ENCODE data around the gene HTR5A.

HTR5A gene

DNA sequence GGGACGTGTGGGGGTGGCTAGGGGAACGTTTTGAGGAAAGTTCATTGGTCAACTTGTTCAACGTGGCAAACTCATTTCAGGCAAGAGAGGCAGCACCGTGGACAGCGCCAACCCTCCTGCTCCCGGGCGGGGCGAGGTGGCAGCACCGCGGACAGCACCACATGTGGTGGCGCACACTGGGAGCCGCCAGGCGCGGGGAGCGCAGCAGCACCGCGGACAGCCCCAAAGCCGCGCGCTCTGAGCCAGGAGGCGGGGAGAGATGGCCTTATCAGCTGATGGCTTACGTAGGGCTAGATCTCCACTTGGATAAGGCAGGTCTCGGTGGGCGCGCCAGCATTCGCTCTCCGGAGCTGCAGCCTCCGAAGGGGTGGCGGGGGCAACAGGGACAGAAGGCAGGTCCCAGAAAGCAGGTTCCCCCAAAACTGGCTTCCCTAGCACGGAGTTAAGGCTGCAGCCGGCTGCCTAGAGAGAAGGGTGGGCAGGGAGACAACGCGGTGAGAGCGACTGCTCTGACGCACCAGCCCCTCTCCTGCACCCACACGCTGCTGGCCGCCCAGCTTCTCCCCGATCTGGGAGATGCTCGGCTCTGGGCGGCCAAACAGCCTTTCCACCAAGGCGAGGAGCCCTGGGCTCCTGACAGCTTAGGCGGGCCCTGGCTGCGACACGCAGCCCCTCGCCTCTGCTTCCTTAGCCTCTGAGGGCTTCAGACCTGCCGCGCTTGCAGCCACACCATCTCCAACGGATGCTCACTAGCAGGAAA, at the start of gene HTR5A:
HTR5A (plus strand) TSS at position 333 of the 760 bp plus-strand sequence. CDS start 576 bp downstream, outside the sequence.
- ATAC-seq = peak; percentile 99
- TF ChIP-seq ZFP30 (CRISPR knock-in tag; IDR thresholded peaks at IDR 0.05) = peak; percentile 80; the same call in 1 of the 2 replicates
- TF ChIP-seq, protein P1, sequence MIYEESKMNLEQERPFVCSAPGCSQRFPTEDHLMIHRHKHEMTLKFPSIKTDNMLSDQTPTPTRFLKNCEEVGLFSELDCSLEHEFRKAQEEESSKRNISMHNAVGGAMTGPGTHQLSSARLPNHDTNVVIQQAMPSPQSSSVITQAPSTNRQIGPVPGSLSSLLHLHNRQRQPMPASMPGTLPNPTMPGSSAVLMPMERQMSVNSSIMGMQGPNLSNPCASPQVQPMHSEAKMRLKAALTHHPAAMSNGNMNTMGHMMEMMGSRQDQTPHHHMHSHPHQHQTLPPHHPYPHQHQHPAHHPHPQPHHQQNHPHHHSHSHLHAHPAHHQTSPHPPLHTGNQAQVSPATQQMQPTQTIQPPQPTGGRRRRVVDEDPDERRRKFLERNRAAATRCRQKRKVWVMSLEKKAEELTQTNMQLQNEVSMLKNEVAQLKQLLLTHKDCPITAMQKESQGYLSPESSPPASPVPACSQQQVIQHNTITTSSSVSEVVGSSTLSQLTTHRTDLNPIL (CRISPR knock-in tag; IDR thresholded peaks at IDR 0.05; ENCODE audit: low read depth) = peak; percentile 66; the same call in 1 of the 2 replicates
- peak; percentile 96 for TF ChIP-seq ZC3H10 (CRISPR knock-in tag; IDR thresholded peaks at IDR 0.05)
- peak; percentile 96 for TF ChIP-seq BACH2 (CRISPR knock-in tag; IDR thresholded peaks at IDR 0.05; ENCODE audit: borderline replicate concordance)
- TF ChIP-seq TCF4 (CRISPR knock-in tag; IDR thresholded peaks at IDR 0.05; ENCODE audit: borderline replicate concordance) = peak; percentile 75
- TF ChIP-seq, protein P2, sequence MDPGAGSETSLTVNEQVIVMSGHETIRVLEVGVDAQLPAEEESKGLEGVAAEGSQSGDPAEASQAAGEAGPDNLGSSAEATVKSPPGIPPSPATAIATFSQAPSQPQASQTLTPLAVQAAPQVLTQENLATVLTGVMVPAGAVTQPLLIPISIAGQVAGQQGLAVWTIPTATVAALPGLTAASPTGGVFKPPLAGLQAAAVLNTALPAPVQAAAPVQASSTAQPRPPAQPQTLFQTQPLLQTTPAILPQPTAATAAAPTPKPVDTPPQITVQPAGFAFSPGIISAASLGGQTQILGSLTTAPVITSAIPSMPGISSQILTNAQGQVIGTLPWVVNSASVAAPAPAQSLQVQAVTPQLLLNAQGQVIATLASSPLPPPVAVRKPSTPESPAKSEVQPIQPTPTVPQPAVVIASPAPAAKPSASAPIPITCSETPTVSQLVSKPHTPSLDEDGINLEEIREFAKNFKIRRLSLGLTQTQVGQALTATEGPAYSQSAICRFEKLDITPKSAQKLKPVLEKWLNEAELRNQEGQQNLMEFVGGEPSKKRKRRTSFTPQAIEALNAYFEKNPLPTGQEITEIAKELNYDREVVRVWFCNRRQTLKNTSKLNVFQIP (CRISPR knock-in tag; IDR thresholded peaks at IDR 0.05; ENCODE audit: borderline replicate concordance, low read depth) = peak; percentile 92; the same call in 1 of the 2 replicates
- TF ChIP-seq PPARA (CRISPR knock-in tag; IDR thresholded peaks at IDR 0.05; ENCODE audit: borderline replicate concordance) = peak; percentile 99
- peak; percentile 87 for TF ChIP-seq ARNTL (CRISPR knock-in tag; IDR thresholded peaks at IDR 0.05; ENCODE audit: borderline replicate concordance, low read depth)
- peak; percentile 71 for TF ChIP-seq ZNF70 (CRISPR knock-in tag; IDR thresholded peaks at IDR 0.05)
- peak; percentile 99 for TF ChIP-seq ZNF565 (CRISPR knock-in tag; conservative IDR thresholded peaks at IDR 0.05; ENCODE audit: low read depth)
- peak; percentile 99 for TF ChIP-seq GLIS3 (CRISPR knock-in tag; IDR thresholded peaks at IDR 0.05)
- TF ChIP-seq ESRRG (CRISPR knock-in tag; IDR thresholded peaks at IDR 0.05) = peak; percentile 93
- TF ChIP-seq, protein P3, sequence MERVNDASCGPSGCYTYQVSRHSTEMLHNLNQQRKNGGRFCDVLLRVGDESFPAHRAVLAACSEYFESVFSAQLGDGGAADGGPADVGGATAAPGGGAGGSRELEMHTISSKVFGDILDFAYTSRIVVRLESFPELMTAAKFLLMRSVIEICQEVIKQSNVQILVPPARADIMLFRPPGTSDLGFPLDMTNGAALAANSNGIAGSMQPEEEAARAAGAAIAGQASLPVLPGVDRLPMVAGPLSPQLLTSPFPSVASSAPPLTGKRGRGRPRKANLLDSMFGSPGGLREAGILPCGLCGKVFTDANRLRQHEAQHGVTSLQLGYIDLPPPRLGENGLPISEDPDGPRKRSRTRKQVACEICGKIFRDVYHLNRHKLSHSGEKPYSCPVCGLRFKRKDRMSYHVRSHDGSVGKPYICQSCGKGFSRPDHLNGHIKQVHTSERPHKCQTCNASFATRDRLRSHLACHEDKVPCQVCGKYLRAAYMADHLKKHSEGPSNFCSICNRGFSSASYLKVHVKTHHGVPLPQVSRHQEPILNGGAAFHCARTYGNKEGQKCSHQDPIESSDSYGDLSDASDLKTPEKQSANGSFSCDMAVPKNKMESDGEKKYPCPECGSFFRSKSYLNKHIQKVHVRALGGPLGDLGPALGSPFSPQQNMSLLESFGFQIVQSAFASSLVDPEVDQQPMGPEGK (CRISPR knock-in tag; IDR thresholded peaks at IDR 0.05; ENCODE audit: borderline replicate concordance) = peak; percentile 90
- TF ChIP-seq SNAI2 (CRISPR knock-in tag; IDR thresholded peaks at IDR 0.05) = peak; percentile 100
- peak; percentile 79; the same call in 1 of the 2 replicates for TF ChIP-seq RARB (CRISPR knock-in tag; IDR thresholded peaks at IDR 0.05)
- peak; percentile 97 for TF ChIP-seq OSR1 (CRISPR knock-in tag; IDR thresholded peaks at IDR 0.05)
- TF ChIP-seq TOX (CRISPR knock-in tag; IDR thresholded peaks at IDR 0.05; ENCODE audit: borderline replicate concordance) = peak; percentile 29; the same call in 1 of the 2 replicates
- TF ChIP-seq, protein P4, sequence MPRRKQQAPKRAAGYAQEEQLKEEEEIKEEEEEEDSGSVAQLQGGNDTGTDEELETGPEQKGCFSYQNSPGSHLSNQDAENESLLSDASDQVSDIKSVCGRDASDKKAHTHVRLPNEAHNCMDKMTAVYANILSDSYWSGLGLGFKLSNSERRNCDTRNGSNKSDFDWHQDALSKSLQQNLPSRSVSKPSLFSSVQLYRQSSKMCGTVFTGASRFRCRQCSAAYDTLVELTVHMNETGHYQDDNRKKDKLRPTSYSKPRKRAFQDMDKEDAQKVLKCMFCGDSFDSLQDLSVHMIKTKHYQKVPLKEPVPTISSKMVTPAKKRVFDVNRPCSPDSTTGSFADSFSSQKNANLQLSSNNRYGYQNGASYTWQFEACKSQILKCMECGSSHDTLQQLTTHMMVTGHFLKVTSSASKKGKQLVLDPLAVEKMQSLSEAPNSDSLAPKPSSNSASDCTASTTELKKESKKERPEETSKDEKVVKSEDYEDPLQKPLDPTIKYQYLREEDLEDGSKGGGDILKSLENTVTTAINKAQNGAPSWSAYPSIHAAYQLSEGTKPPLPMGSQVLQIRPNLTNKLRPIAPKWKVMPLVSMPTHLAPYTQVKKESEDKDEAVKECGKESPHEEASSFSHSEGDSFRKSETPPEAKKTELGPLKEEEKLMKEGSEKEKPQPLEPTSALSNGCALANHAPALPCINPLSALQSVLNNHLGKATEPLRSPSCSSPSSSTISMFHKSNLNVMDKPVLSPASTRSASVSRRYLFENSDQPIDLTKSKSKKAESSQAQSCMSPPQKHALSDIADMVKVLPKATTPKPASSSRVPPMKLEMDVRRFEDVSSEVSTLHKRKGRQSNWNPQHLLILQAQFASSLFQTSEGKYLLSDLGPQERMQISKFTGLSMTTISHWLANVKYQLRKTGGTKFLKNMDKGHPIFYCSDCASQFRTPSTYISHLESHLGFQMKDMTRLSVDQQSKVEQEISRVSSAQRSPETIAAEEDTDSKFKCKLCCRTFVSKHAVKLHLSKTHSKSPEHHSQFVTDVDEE (CRISPR knock-in tag; IDR thresholded peaks at IDR 0.05) = peak; percentile 100
- peak; percentile 92 for TF ChIP-seq ISL1 (CRISPR knock-in tag; IDR thresholded peaks at IDR 0.05)
- peak; percentile 97 for TF ChIP-seq ZFP3 (CRISPR knock-in tag; IDR thresholded peaks at IDR 0.05)
- TF ChIP-seq CSDC2 (CRISPR knock-in tag; IDR thresholded peaks at IDR 0.05) = peak; percentile 100
- peak; percentile 80 for TF ChIP-seq ZNF8 (CRISPR knock-in tag; IDR thresholded peaks at IDR 0.05)
- TF ChIP-seq, protein P5, sequence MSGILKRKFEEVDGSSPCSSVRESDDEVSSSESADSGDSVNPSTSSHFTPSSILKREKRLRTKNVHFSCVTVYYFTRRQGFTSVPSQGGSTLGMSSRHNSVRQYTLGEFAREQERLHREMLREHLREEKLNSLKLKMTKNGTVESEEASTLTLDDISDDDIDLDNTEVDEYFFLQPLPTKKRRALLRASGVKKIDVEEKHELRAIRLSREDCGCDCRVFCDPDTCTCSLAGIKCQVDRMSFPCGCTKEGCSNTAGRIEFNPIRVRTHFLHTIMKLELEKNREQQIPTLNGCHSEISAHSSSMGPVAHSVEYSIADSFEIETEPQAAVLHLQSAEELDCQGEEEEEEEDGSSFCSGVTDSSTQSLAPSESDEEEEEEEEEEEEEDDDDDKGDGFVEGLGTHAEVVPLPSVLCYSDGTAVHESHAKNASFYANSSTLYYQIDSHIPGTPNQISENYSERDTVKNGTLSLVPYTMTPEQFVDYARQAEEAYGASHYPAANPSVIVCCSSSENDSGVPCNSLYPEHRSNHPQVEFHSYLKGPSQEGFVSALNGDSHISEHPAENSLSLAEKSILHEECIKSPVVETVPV (CRISPR knock-in tag; IDR thresholded peaks at IDR 0.05) = peak; percentile 85; the same call in 1 of the 2 replicates

DNA sequence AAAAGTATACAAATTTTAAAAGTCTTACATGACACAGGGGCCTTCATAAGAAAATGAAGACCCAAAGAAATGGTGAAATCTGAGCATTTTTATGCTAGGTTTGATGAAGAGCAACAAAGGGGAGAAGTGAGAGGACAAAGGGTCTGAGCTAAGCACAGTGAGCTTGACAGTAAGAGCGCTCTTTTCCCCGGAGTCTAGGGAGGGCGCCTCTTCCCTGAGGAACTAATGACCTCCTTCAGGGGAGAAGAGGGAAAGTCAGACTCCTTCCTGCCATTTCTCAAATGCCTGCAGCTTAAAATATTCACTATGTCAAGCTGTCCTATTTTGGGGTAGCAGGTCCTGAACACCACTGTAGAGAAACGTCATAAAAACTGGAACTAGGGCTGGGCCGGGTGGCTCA, 49.1 kb upstream of the HTR5A start:
- ATAC-seq = no peak; the same call in 2 of the 3 replicates
- no peak for TF ChIP-seq ARNTL (CRISPR knock-in tag; IDR thresholded peaks at IDR 0.05; ENCODE audit: borderline replicate concordance, low read depth)
- no peak for TF ChIP-seq ZC3H10 (CRISPR knock-in tag; IDR thresholded peaks at IDR 0.05)
- TF ChIP-seq ESRRG (CRISPR knock-in tag; IDR thresholded peaks at IDR 0.05) = no peak
- TF ChIP-seq ZFP3 (CRISPR knock-in tag; IDR thresholded peaks at IDR 0.05) = no peak
- no peak for TF ChIP-seq ZNF8 (CRISPR knock-in tag; IDR thresholded peaks at IDR 0.05)
- TF ChIP-seq, protein P5 (CRISPR knock-in tag; IDR thresholded peaks at IDR 0.05) = no peak
- TF ChIP-seq, protein P4 (CRISPR knock-in tag; IDR thresholded peaks at IDR 0.05) = no peak

Data from SK-N-SH treated with all-trans-retinoic acid at 6 μM for 48 hours (cell line).